Anterior cingulate cortex (tissue), 58 donors: Measurements from ENCODE around the gene ZNF8.

ENCODE experiments used
- DNase-seq, 58 donors: peaks; one replicate each; lab custom pipeline; 2025; lab: John Stamatoyannopoulos, UW

The ZNF8 gene

DNA sequence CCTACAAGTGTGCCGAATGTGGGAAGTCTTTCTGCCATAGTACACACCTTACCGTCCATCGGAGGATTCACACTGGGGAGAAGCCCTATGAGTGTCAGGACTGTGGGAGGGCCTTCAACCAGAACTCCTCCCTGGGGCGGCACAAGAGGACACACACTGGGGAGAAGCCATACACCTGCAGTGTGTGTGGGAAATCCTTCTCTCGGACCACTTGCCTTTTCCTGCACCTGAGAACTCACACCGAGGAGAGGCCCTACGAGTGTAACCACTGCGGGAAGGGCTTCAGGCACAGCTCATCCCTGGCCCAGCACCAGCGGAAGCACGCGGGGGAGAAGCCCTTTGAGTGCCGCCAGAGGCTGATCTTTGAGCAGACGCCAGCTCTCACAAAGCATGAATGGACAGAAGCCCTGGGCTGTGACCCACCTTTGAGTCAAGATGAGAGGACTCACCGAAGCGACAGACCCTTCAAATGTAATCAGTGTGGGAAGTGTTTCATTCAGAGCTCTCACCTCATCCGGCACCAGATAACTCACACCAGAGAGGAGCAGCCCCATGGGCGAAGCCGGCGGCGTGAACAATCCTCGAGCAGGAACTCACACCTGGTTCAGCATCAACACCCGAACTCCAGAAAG lies 16.1 kb downstream of the ZNF8 start:
- DNase-seq = no peak

- no peak for DNase-seq
Observed at GRCh38 chr19:58296104-58296503, 17.3 kb downstream of the ZNF8 start.

GRCh38 chr19:58300620-58301019 lies 21.9 kb downstream of the ZNF8 start:
- no peak for DNase-seq

DNA sequence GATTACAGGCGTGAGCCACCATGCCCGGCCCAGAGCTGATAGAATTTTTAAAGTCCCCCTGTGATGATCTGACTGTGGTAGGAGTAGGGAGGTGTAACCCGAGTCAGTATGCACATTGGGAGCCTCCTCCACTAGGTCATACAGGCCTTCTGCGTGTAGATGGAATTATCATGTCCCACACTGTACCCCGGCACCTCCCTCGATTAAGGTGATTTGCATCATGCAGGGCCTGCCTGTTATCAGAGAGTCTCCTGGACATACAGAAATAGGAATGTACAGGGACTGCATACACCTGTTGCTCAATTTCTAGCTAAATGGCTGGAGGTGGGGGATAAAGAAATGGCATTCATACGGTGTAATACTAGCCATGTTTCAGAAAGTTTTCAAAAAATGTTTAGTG lies 25.5 kb downstream of the ZNF8 start:
- no peak for DNase-seq

GRCh38 chr19:58304748-58305064 lies 26.0 kb downstream of the ZNF8 start:
- peak in 1 of 58 donors; percentile 61 for DNase-seq

- peak; percentile 79 to 98 (median 94) for DNase-seq
Observed at GRCh38 chr19:58305065-58305931, 26.5 kb downstream of the ZNF8 start, which contains the start of gene ERVK3-1. ERVK3-1 (plus strand) TSS chr19:58305377; CDS start chr19:58312169, 6,792 bp downstream.

DNA sequence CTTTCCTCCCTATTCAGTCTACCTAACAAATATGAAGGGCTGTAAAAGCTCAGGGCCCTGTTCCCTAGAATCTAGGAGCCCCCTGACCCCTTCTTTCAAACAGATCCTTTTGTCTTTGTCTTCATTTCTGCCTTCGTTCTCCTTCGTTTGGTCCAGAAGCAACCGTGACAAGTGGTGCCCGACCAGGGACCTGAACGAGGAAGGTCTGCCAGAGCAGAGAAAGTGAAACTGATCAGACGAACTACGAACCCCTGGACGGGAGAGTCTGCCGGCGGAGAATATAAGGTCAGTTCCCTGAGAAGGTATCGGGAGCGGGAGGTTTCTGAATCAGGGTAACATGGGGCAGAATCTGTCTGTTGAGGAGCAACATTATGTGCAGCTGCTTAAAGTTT lies 27.2 kb downstream of the ZNF8 start:
- no peak for DNase-seq

- no peak for DNase-seq
Observed at GRCh38 chr19:58307736-58308135, 29.0 kb downstream of the ZNF8 start.

DNA sequence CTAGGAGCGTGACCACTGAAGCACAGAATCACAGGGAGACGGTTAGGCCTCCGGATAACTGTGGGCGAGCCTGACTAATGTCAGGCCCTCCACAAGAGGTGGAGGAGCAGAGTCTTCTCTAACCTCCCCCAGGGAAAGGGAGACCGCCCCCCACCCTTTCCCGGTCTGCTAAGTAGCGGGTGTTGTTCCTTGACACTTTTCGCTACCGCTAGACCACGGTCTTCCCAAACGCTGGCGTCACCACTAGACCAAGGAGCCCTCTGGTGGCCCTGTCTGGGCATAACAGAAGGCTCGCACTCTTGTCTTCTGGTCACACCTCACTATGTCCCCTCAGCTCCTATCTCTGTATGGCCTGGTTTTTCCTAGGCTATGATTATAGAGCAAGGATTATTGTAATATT lies 31.9 kb downstream of the ZNF8 start:
- peak in 22 of 58 donors; percentile 2 to 54 (median 10) for DNase-seq

GRCh38 chr19:58311345-58311865 lies 32.6 kb downstream of the ZNF8 start:
- peak in 29 of 58 donors; percentile 3 to 65 (median 36) for DNase-seq

DNA sequence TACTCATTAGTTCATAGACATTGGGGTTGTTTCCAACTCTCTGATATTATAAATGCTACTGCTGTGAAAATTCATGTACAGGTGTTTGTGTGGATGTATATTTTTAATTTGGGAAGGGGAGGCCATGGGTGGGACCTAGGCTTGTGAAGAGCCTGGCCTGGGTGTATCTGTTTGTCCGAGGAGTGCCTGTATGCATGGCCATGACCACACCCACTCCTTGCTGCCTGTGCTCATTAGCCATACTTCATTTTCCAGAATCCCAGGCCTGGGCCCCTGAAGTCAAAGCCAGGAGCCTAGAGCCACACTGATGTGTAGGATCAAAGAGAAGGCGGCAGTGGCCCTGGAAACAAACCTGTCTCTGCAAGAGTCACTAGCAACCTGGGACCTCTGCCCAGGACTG lies 36.8 kb downstream of the ZNF8 start:
- DNase-seq = no peak

DNA sequence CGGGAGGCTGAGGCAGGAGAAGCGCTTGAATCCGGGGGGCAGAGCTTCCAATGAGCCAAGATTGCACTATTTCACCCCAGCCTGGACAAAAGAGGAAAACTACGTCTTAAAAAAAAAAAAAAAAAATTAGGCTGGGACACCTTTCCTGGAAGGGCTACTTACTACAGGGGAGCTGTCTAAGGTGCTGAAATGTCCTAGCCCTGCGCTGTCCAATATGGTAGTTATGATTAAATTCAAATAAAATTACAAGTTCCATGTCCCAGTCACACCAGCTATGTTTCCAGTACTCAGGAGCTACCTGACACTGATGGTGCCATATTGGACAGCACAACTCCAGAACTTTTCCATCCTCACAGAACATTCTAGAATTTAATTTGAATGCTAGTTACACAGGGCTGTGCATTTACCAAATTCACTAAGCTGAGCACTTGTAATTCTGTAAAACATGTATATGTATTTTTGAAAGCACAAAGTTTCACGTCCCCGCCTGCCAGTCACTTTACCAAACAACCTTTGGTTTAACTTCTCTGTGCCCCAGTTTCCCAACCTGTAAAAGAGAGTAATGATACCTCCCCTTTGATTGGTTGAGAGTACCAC lies 38.8 kb downstream of the ZNF8 start:
- no peak for DNase-seq

- no peak for DNase-seq
Observed at GRCh38 chr19:58318297-58318696, 39.5 kb downstream of the ZNF8 start.

DNA sequence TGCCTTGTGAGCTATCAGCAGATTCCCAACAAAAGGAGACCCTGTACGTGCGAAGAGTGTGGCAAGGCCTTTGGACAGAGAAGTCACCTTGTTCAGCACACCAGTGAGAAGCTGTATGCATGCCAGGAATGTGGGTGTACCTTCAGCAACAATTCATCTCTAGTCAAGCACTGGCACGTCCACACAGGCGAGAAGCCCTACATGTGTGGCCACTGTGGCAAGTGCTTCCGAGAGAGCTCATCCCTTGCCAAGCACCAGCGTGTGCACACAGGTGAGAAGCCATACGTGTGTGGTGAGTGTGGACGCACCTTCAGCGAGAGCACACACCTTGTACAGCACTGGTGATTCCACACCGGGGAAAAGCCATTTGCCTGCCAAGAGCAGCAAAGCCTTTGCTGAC lies 40.5 kb downstream of the ZNF8 start:
- DNase-seq = peak in 1 of 58 donors; percentile 65

- peak in 1 of 58 donors; percentile 3 for DNase-seq
Observed at GRCh38 chr19:58325311-58326022, 46.7 kb downstream of the ZNF8 start.

DNA sequence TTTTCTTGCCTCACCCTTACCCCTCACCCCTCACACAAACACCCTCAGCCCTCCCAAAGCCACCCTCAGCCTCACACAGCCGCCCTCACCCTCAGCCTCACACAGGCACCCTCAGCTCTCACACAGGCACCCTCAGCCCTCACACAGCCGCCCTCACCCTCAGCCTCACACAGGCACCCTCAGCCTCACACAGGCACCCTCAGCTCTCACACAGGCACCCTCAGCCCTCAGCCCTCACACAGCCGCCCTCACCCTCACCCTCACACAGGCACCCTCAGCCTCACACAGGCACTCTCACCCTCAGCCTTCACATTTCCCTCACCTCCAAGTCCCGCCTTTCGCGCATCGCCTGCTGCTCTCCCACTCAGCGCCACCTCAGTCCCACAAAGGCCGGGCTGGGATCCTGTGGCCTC lies 47.8 kb downstream of the ZNF8 start:
- no peak for DNase-seq

- peak; percentile 89 to 100 (median 97) for DNase-seq
Observed at GRCh38 chr19:58326914-58327726, 48.4 kb downstream of the ZNF8 start, which contains the start of gene ZSCAN22. ZSCAN22 (plus strand) TSS chr19:58326994; CDS start chr19:58334803, 7,809 bp downstream.

- no peak for DNase-seq
Observed at GRCh38 chr19:58328999-58329398, 50.2 kb downstream of the ZNF8 start.

GRCh38 chr19:58330458-58330857 lies 51.7 kb downstream of the ZNF8 start:
- DNase-seq = peak in 31 of 58 donors; percentile 5 to 90 (median 51)

GRCh38 chr19:58332697-58333096 lies 53.9 kb downstream of the ZNF8 start:
- DNase-seq = no peak
